SK-N-SH (cell line): ENCODE measurements around the gene EIF1AD. TPM values are rescaled to one million over a fixed set of nuclear protein-coding genes. Genes with fewer than 3 reads are reported as not detected.

Source experiments
- CTCF ChIA-PET: fragments of 300-600, 350-600 bp; formaldehyde crosslinking; extraction: SDS; loops from one replicate; lab custom pipeline; 2021; lab: Yijun Ruan, JAX
- POLR2A ChIA-PET: fragments of 350-600 bp; sonication (Branson Sonifier 250); formaldehyde crosslinking; extraction: SDS; loops from one replicate; lab custom pipeline; 2020; ENCODE audit warnings: antibody characterized with exemption, inconsistent platforms; lab: Yijun Ruan, JAX
- DNase-seq: peaks from one replicate; pipeline ENCODE4 v3.0.0; 2012
- H2AFZ ChIP-seq: fragments of 200-600 bp; sonication (generic); 2 replicates; pipeline ENCODE4 v1.8.1; 2016; ENCODE audit warnings: antibody characterized with exemption, mild to moderate bottlenecking, low read depth
- H3F3A ChIP-seq: fragments of 200-600 bp; sonication (generic); replicated peaks from 2 replicates; pipeline ENCODE3; 2016; ENCODE audit warnings: antibody characterized with exemption, mild to moderate bottlenecking; ENCODE audit not compliant: insufficient read depth
- H3K27ac ChIP-seq, 2 experiments: fragments of 200-500 bp in 1 of 2; fragments of 200-600 bp in 1 of 2; sonication (Bioruptor generic) in 1 of 2; sonication (generic), shearing (Covaris generic) in 1 of 2; 2 replicates each; pipeline versions ENCODE4 v1.5.1 to v1.6.1; 2014 to 2016; ENCODE audit warnings: low read depth in 2 of 2, inconsistent platforms in 1 of 2, low read length in 1 of 2, mild to moderate bottlenecking in 1 of 2, mixed read lengths in 1 of 2
- H3K27me3 ChIP-seq: fragments of 200-600 bp; sonication (generic), shearing (Covaris generic); 2 replicates; pipeline ENCODE4 v1.6.1; 2016; ENCODE audit warnings: mixed run types; ENCODE audit not compliant: insufficient read depth
- H3K36me3 ChIP-seq, 2 experiments: fragments of 200-500 bp in 1 of 2; fragments of 200-600 bp in 1 of 2; sonication (Bioruptor generic) in 1 of 2; sonication (generic) in 1 of 2; replicated peaks in 1 of 2; 2 replicates each; pipeline versions ENCODE3 to v1.5.1; 2014 to 2016; ENCODE audit warnings: low read length in 1 of 2, mild to moderate bottlenecking in 1 of 2; ENCODE audit not compliant: insufficient read depth in 2 of 2, control insufficient read depth in 1 of 2
- H3K4me1 ChIP-seq, 2 experiments: fragments of 200-500 bp in 1 of 2; fragments of 200-600 bp in 1 of 2; sonication (Bioruptor generic) in 1 of 2; sonication (generic), shearing (Covaris generic) in 1 of 2; 2 replicates each; pipeline versions ENCODE4 v1.5.1 to v1.6.1; 2014 to 2016; ENCODE audit warnings: low read depth in 1 of 2, low read length in 1 of 2, mixed run types in 1 of 2; ENCODE audit not compliant: insufficient read depth in 2 of 2, control insufficient read depth in 1 of 2
- H3K4me2 ChIP-seq: fragments of 200-600 bp; sonication (generic), shearing (Covaris generic); 2 replicates; pipeline ENCODE4 v1.6.1; 2017; ENCODE audit warnings: mixed run types
- H3K4me3 ChIP-seq, 2 experiments: fragments of 200-500 bp in 1 of 2; fragments of 200-600 bp in 1 of 2; sonication (Bioruptor generic) in 1 of 2; sonication (generic), shearing (Covaris generic) in 1 of 2; 2 replicates each; pipeline versions ENCODE4 v1.5.1 to v1.8.1; 2014 to 2016; ENCODE audit warnings: low read depth in 2 of 2, inconsistent platforms in 1 of 2, low read length in 1 of 2, mild to moderate bottlenecking in 1 of 2, mixed read lengths in 1 of 2, moderate library complexity in 1 of 2
- H3K79me2 ChIP-seq: fragments of 200-600 bp; sonication (generic); 2 replicates; pipeline ENCODE4 v1.8.1; 2017; ENCODE audit warnings: mild to moderate bottlenecking; ENCODE audit not compliant: insufficient read depth
- H3K9ac ChIP-seq: fragments of 200-600 bp; sonication (generic); 2 replicates; pipeline ENCODE4 v1.6.1; 2017; ENCODE audit warnings: mixed run types
- H3K9me2 ChIP-seq: fragments of 200-600 bp; sonication (generic); 2 replicates; pipeline ENCODE4 v1.6.1; 2017; ENCODE audit warnings: mixed run types
- H3K9me3 ChIP-seq: fragments of 200-600 bp; sonication (generic); 2 replicates; pipeline ENCODE4 v1.6.1; 2017; ENCODE audit warnings: mixed run types, mild to moderate bottlenecking, moderate library complexity
- H4K20me1 ChIP-seq: fragments of 200-600 bp; sonication (generic); 2 replicates; pipeline ENCODE4 v1.6.1; 2017; ENCODE audit warnings: mild to moderate bottlenecking, mixed run types; ENCODE audit not compliant: insufficient read depth
- CHD2 ChIP-seq: fragments of 150-350 bp; IDR thresholded peaks from 2 replicates; pipeline ENCODE4 v1.6.1; 2018; ENCODE audit warnings: low read length; ENCODE audit not compliant: partially characterized antibody
- ELF1 ChIP-seq: IDR thresholded peaks from 2 replicates; pipeline ENCODE4 v1.4.0; 2012
- EZH2phosphoT487 ChIP-seq: fragments of 200-600 bp; sonication (generic); IDR thresholded peaks from 2 replicates; pipeline ENCODE4 v1.6.1; 2017; ENCODE audit warnings: low read depth, mixed run types, mild to moderate bottlenecking, antibody characterized with exemption, moderate library complexity, borderline replicate concordance
- FOSL2 ChIP-seq: IDR thresholded peaks from 2 replicates; pipeline ENCODE4 v1.4.0; 2012; ENCODE audit warnings: low read depth, mild to moderate bottlenecking, moderate library complexity, borderline replicate concordance
- FOXJ3 ChIP-seq: sonication (generic); formaldehyde crosslinking; IDR thresholded peaks from 2 replicates; pipeline ENCODE4 v1.5.1; 2020; ENCODE audit warnings: mild to moderate bottlenecking, missing genetic modification reagents
- FOXM1 ChIP-seq: IDR thresholded peaks from 2 replicates; pipeline ENCODE4 v1.4.0; 2012; ENCODE audit warnings: low read depth, mild to moderate bottlenecking
- GABPA ChIP-seq: IDR thresholded peaks from 2 replicates; pipeline ENCODE4 v1.4.0; 2012; ENCODE audit warnings: low read depth, mild to moderate bottlenecking
- GATA2 ChIP-seq: sonication (generic); formaldehyde crosslinking; IDR thresholded peaks from 2 replicates; pipeline ENCODE4 v1.5.0; 2020; ENCODE audit warnings: mild to moderate bottlenecking, missing genetic modification reagents
- JUND ChIP-seq: IDR thresholded peaks from 2 replicates; pipeline ENCODE4 v1.4.0; 2012
- MEF2A ChIP-seq: IDR thresholded peaks from 2 replicates; pipeline ENCODE4 v1.4.0; 2012; ENCODE audit warnings: low read depth, borderline replicate concordance
- MXI1 ChIP-seq: IDR thresholded peaks from 2 replicates; pipeline ENCODE4 v1.6.1; 2012; ENCODE audit warnings: mild to moderate bottlenecking, low read depth, low read length, improper control_type of control experiment
- NFIC ChIP-seq: IDR thresholded peaks from 2 replicates; pipeline ENCODE4 v1.4.0; 2012; ENCODE audit warnings: borderline replicate concordance
- POLR2AphosphoS5 ChIP-seq: IDR thresholded peaks from 2 replicates; pipeline ENCODE4 v1.6.1; 2012; ENCODE audit warnings: low read depth, low read length
- RAD21 ChIP-seq: IDR thresholded peaks from 2 replicates; pipeline ENCODE4 v1.6.1; 2012; ENCODE audit warnings: mild to moderate bottlenecking, low read length
- RCOR1 ChIP-seq: fragments of 150-350 bp; IDR thresholded peaks from 2 replicates; pipeline ENCODE4 v1.6.1; 2017; ENCODE audit warnings: antibody characterized with exemption, low read length
- RFX5 ChIP-seq: IDR thresholded peaks from 2 replicates; pipeline ENCODE4 v1.6.1; 2012; ENCODE audit warnings: mild to moderate bottlenecking, improper control_type of control experiment, low read length
- RXRA ChIP-seq: IDR thresholded peaks from 2 replicates; pipeline ENCODE4 v1.4.0; 2012; ENCODE audit warnings: low read depth, mild to moderate bottlenecking, borderline replicate concordance
- TAF1 ChIP-seq: IDR thresholded peaks from 2 replicates; pipeline ENCODE4 v1.6.1; 2012; ENCODE audit warnings: low read depth, mild to moderate bottlenecking, low read length, moderate library complexity, borderline replicate concordance
- TCF12 ChIP-seq: IDR thresholded peaks from 2 replicates; pipeline ENCODE4 v1.4.0; 2012
- TEAD4 ChIP-seq: IDR thresholded peaks from 2 replicates; pipeline ENCODE4 v1.4.0; 2012; ENCODE audit warnings: mild to moderate bottlenecking, borderline replicate concordance; ENCODE audit not compliant: insufficient read depth
- YY1 ChIP-seq: IDR thresholded peaks from 2 replicates; pipeline ENCODE4 v1.4.0; 2012; ENCODE audit warnings: low read depth, mild to moderate bottlenecking
- WGBS: methylation state at CpG from one replicate; pipeline ENCODE4 v1.1.6; 2017; ENCODE audit warnings: low lambda C conversion rate; 5-methylcytosine and 5-hydroxymethylcytosine counted together
- polyA plus RNA-seq, 3 experiments: library from polyadenylated mRNA; depleted of rRNA; stranded (reverse); fragments of >200 nt; gene quantifications; 2 replicates each; pipeline ENCODE4 v1.2.3, GENCODE V29; 2012
- TF ChIP-seq, protein P1 (sequence below): IDR thresholded peaks from 2 replicates; pipeline ENCODE4; 2012
- TF ChIP-seq, protein P2 (sequence below): IDR thresholded peaks from 2 replicates; pipeline ENCODE4 v1.6.1; 2012; ENCODE audit warnings: mild to moderate bottlenecking, low read depth, low read length, moderate library complexity
- TF ChIP-seq, protein P3 (sequence below): fragments of 150-350 bp; IDR thresholded peaks from 2 replicates; pipeline ENCODE4 v1.6.1; 2017; ENCODE audit warnings: antibody characterized with exemption, low read length, low read depth, borderline replicate concordance
- TF ChIP-seq, protein P4 (sequence below): IDR thresholded peaks from 2 replicates; pipeline ENCODE4 v1.4.0; 2012; ENCODE audit warnings: low read depth, borderline replicate concordance
- TF ChIP-seq, protein P5 (sequence below): fragments of 200-600 bp; sonication (generic); IDR thresholded peaks from 2 replicates; pipeline ENCODE4 v1.6.1; 2017; ENCODE audit warnings: antibody characterized with exemption, mild to moderate bottlenecking, moderate library complexity
- TF ChIP-seq, protein P6 (sequence below): IDR thresholded peaks from 2 replicates; pipeline ENCODE4 v1.4.0; 2012; ENCODE audit warnings: low read depth

The EIF1AD gene
- polyA plus RNA-seq, 1 of the 3 experiments (the other 2 are of a cell fraction): 28.9 TPM

DNA sequence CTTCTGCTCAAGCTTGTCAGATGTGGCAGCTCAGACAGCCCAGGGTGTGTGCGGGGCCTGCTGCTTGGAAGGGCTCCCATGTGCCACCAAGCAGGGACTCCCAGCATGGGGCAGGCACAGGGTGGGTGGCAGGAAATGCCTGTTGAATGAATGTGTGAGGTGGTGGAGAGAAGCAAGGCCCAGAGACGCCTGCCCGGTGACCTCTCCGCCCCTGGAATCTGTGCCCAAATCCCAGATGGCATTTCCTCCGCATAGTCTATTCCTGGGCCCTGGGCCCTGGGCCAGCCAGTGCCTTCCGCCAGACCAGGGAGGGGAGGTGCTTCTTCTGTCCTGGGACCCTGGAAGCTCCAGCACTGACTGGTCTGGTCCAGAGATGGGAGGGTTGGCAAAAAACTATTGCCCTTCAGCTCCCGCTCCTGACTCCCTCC, 13.5 kb upstream of the EIF1AD start:
- Histone ChIP-seq H3K9me2 (no peaks in the 10 kb centered on the region), H3K27ac (peak overlapping the region; percentile 73 to 92), H3K36me3 (no peaks in the 10 kb centered on the region), H3K4me3 (no peak overlapping the region), H3K27me3 (no peaks in the 10 kb centered on the region), H4K20me1 (no peaks in the 10 kb centered on the region), H3K9me3 (no peaks in the 10 kb centered on the region), H3K79me2 (peaks cover 35% of the 10 kb centered on the region; the same call in 1 of the 2 replicates), H3K4me1 (peaks cover 15 to 33% of the 10 kb centered on the region in 2 experiments; a peak in 3 of 4 replicates), H3K9ac (peak overlapping the region; percentile 71), H3F3A (peaks cover 30% of the 10 kb centered on the region), H2AFZ (peak overlapping the region; percentile 35), H3K4me2 (peak overlapping the region; percentile 74)
- no CpG with 5 or more reads among the region's 7 CpGs for WGBS
- CTCF ChIA-PET: interaction anchor here (1.1 kb wide), 1 partner anchor 30 kb away, joined by 3 read pairs; no protein-coding TSS in a partner anchor
- DNase-seq: no peak
- POLR2A ChIA-PET: no interaction called here
- TF ChIP-seq TAF1 (no peak), GATA2 (no peak), RFX5 (no peak), FOXJ3 (CRISPR knock-in tag) (no peak), RXRA (peak; percentile 97), MXI1 (no peak), EZH2phosphoT487 (no peak), MEF2A (peak; percentile 71; the same call in 1 of the 2 replicates), GABPA (peak; percentile 46; the same call in 1 of the 2 replicates), TCF12 (peak; percentile 92), JUND (peak; percentile 82), ELF1 (no peak), TEAD4 (peak; percentile 92), YY1 (no peak), FOXM1 (no peak), NFIC (peak; percentile 95), FOSL2 (peak; percentile 78), RCOR1 (no peak), RAD21 (no peak), POLR2AphosphoS5 (0 out of 2 replicates have a peak, but pooled peaks have one; percentile 22), CHD2 (no peak)
- TF ChIP-seq, protein P1, sequence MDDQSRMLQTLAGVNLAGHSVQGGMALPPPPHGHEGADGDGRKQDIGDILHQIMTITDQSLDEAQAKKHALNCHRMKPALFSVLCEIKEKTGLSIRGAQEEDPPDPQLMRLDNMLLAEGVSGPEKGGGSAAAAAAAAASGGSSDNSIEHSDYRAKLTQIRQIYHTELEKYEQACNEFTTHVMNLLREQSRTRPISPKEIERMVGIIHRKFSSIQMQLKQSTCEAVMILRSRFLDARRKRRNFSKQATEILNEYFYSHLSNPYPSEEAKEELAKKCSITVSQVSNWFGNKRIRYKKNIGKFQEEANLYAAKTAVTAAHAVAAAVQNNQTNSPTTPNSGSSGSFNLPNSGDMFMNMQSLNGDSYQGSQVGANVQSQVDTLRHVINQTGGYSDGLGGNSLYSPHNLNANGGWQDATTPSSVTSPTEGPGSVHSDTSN: peak; percentile 74
- TF ChIP-seq, protein P2, sequence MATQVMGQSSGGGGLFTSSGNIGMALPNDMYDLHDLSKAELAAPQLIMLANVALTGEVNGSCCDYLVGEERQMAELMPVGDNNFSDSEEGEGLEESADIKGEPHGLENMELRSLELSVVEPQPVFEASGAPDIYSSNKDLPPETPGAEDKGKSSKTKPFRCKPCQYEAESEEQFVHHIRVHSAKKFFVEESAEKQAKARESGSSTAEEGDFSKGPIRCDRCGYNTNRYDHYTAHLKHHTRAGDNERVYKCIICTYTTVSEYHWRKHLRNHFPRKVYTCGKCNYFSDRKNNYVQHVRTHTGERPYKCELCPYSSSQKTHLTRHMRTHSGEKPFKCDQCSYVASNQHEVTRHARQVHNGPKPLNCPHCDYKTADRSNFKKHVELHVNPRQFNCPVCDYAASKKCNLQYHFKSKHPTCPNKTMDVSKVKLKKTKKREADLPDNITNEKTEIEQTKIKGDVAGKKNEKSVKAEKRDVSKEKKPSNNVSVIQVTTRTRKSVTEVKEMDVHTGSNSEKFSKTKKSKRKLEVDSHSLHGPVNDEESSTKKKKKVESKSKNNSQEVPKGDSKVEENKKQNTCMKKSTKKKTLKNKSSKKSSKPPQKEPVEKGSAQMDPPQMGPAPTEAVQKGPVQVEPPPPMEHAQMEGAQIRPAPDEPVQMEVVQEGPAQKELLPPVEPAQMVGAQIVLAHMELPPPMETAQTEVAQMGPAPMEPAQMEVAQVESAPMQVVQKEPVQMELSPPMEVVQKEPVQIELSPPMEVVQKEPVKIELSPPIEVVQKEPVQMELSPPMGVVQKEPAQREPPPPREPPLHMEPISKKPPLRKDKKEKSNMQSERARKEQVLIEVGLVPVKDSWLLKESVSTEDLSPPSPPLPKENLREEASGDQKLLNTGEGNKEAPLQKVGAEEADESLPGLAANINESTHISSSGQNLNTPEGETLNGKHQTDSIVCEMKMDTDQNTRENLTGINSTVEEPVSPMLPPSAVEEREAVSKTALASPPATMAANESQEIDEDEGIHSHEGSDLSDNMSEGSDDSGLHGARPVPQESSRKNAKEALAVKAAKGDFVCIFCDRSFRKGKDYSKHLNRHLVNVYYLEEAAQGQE: no peak
- TF ChIP-seq, protein P3, sequence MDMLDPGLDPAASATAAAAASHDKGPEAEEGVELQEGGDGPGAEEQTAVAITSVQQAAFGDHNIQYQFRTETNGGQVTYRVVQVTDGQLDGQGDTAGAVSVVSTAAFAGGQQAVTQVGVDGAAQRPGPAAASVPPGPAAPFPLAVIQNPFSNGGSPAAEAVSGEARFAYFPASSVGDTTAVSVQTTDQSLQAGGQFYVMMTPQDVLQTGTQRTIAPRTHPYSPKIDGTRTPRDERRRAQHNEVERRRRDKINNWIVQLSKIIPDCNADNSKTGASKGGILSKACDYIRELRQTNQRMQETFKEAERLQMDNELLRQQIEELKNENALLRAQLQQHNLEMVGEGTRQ: no peak
- TF ChIP-seq, protein P4, sequence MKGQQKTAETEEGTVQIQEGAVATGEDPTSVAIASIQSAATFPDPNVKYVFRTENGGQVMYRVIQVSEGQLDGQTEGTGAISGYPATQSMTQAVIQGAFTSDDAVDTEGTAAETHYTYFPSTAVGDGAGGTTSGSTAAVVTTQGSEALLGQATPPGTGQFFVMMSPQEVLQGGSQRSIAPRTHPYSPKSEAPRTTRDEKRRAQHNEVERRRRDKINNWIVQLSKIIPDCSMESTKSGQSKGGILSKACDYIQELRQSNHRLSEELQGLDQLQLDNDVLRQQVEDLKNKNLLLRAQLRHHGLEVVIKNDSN: no peak
- TF ChIP-seq, protein P5, sequence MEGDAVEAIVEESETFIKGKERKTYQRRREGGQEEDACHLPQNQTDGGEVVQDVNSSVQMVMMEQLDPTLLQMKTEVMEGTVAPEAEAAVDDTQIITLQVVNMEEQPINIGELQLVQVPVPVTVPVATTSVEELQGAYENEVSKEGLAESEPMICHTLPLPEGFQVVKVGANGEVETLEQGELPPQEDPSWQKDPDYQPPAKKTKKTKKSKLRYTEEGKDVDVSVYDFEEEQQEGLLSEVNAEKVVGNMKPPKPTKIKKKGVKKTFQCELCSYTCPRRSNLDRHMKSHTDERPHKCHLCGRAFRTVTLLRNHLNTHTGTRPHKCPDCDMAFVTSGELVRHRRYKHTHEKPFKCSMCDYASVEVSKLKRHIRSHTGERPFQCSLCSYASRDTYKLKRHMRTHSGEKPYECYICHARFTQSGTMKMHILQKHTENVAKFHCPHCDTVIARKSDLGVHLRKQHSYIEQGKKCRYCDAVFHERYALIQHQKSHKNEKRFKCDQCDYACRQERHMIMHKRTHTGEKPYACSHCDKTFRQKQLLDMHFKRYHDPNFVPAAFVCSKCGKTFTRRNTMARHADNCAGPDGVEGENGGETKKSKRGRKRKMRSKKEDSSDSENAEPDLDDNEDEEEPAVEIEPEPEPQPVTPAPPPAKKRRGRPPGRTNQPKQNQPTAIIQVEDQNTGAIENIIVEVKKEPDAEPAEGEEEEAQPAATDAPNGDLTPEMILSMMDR: no peak
- TF ChIP-seq, protein P6, sequence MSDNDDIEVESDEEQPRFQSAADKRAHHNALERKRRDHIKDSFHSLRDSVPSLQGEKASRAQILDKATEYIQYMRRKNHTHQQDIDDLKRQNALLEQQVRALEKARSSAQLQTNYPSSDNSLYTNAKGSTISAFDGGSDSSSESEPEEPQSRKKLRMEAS: peak; percentile 76; the same call in 1 of the 2 replicates
